HepG2 (cell line): ENCODE results near the gene HID1. TPM values are rescaled to one million over a fixed set of nuclear protein-coding genes. Genes with fewer than 3 reads are reported as not detected.

ENCODE experiments used
- FIP1L1 ChIP-seq: fragments of 200-400 bp; formaldehyde crosslinking; IDR thresholded peaks from 2 replicates; pipeline ENCODE4 v1.6.1; 2018; ENCODE audit warnings: low read depth, mild to moderate bottlenecking, low read length, moderate library complexity, borderline replicate concordance; ENCODE audit not compliant: insufficient read depth
- GATAD1 ChIP-seq: IDR thresholded peaks from 2 replicates; pipeline ENCODE4 v1.6.1; 2016; ENCODE audit warnings: missing genetic modification reagents, missing compliant biosample characterization
- JUN ChIP-seq: sonication (generic); formaldehyde crosslinking; IDR thresholded peaks from 2 replicates; pipeline ENCODE4 v1.4.0; 2020; ENCODE audit warnings: mild to moderate bottlenecking, missing genetic modification reagents
- NFE2L1 ChIP-seq: sonication (generic); formaldehyde crosslinking; IDR thresholded peaks from 2 replicates; pipeline ENCODE4 v1.4.0; 2020; ENCODE audit warnings: missing genetic modification reagents, mild to moderate bottlenecking, borderline replicate concordance
- SMYD3 ChIP-seq: sonication (generic); formaldehyde crosslinking; IDR thresholded peaks from 2 replicates; pipeline ENCODE4 v1.8.1; 2023; ENCODE audit warnings: mild to moderate bottlenecking, missing genetic modification reagents
- SOX5 ChIP-seq: IDR thresholded peaks from 2 replicates; pipeline ENCODE4 v1.6.1; 2016; ENCODE audit warnings: borderline replicate concordance
- YEATS2 ChIP-seq: sonication (generic); formaldehyde crosslinking; IDR thresholded peaks from 2 replicates; pipeline ENCODE4 v1.4.0; 2020; ENCODE audit warnings: missing genetic modification reagents, borderline replicate concordance
- ZNF546 ChIP-seq: sonication (generic); formaldehyde crosslinking; conservative IDR thresholded peaks from 2 replicates; pipeline ENCODE4 v1.8.1; 2023; ENCODE audit warnings: mild to moderate bottlenecking, missing genetic modification reagents
- polyA plus RNA-seq, 8 experiments: library from polyadenylated mRNA; depleted of rRNA in 3 of 8; stranded (reverse) in 7 of 8; unstranded in 1 of 8; fragments of >200 nt; fragmentation: Illumina TruSeq in 4 of 8; extraction: Trizol in 4 of 8; gene quantifications; 2 replicates each; pipeline versions ENCODE4 v1.2.1 to v1.2.3, GENCODE V29; 2011 to 2016; ENCODE audit warnings: low read depth in 4 of 8, missing spikeins in 1 of 8, mixed read lengths in 1 of 8; ENCODE audit not compliant: insufficient read depth in 1 of 8
- total RNA-seq, 5 experiments: library from RNA; depleted of rRNA; stranded (reverse); fragments of >200 nt; fragmentation: Illumina TruSeq; extraction: Trizol; gene quantifications; 2 replicates each; pipeline ENCODE4 v1.2.3, GENCODE V29; 2016; ENCODE audit warnings: low read depth in 1 of 5
- TF ChIP-seq, protein P1 (sequence below): sonication (generic); formaldehyde crosslinking; IDR thresholded peaks from 2 replicates; pipeline ENCODE4 v1.5.0; 2020; ENCODE audit warnings: missing genetic modification reagents
- TF ChIP-seq, protein P2 (sequence below): sonication (generic); formaldehyde crosslinking; IDR thresholded peaks from 2 replicates; pipeline ENCODE4 v1.5.0; 2020; ENCODE audit warnings: missing genetic modification reagents, mild to moderate bottlenecking, borderline replicate concordance
- TF ChIP-seq, protein P3 (sequence below): IDR thresholded peaks from 2 replicates; pipeline ENCODE4 v1.6.1; 2016; ENCODE audit warnings: low read depth, borderline replicate concordance
- TF ChIP-seq, protein P4 (sequence below): IDR thresholded peaks from 2 replicates; pipeline ENCODE4 v1.6.1; 2016; ENCODE audit warnings: missing biosample characterization, missing genetic modification reagents, low read depth
- TF ChIP-seq, protein P5 (sequence below): sonication (generic); formaldehyde crosslinking; IDR thresholded peaks from 2 replicates; pipeline ENCODE4 v1.4.0; 2020; ENCODE audit warnings: mild to moderate bottlenecking, missing genetic modification reagents
- TF ChIP-seq, protein P6 (sequence below): IDR thresholded peaks from 2 replicates; pipeline ENCODE4 v1.4.0; 2020; ENCODE audit warnings: mild to moderate bottlenecking, missing genetic modification reagents

HID1 gene
- total and polyA plus RNA-seq, 2 of the 13 experiments (the other 11 are each of a cell fraction or from before 2014, with no cell fraction given), result 2.1 to 10.6 TPM

DNA sequence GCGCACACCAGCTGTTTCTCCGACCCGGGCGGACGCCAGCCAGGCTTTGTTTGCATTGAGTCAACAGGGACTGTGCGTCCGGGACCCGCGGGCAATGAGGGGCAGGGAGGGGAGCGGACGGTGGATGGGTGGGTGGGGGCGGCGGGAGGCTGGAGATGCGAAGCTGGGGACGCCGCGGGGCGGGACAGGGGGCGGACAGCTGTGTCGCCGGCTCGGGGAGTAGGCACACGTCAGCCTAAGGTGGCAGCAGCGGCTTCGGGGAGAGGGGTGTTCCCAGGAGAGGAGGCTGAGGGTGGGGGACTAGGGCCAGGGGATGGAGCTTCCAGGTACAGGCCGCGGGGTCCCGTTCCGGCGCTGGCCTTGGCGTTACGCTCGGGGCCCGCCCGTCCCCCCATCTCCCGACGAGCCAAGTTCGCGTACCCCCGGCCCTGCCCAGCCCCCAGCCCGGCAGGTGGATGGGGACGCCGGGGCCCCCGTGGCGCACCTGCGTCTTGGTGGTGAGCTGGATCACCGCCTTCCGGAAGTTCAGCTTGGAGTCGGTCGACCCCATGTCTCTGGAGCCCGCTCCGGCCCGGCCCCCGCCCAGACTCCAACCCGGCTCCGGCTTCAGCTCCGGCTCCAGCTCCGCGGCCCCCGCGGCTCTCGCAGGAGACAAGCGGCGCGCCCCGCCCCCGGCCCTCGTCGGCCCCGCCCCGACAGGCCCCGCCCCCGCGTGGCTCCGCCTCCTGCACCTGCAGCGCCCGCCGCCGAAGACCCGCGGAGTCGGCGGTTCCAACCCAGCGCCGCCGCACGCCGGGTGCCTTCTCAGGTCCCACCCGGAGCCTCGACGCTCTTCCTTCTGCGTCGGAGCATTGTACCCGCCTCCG is at the start of gene HID1 (continued):
- TF ChIP-seq, protein P1, sequence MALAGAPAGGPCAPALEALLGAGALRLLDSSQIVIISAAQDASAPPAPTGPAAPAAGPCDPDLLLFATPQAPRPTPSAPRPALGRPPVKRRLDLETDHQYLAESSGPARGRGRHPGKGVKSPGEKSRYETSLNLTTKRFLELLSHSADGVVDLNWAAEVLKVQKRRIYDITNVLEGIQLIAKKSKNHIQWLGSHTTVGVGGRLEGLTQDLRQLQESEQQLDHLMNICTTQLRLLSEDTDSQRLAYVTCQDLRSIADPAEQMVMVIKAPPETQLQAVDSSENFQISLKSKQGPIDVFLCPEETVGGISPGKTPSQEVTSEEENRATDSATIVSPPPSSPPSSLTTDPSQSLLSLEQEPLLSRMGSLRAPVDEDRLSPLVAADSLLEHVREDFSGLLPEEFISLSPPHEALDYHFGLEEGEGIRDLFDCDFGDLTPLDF, result no peak
- TF ChIP-seq, protein P2, sequence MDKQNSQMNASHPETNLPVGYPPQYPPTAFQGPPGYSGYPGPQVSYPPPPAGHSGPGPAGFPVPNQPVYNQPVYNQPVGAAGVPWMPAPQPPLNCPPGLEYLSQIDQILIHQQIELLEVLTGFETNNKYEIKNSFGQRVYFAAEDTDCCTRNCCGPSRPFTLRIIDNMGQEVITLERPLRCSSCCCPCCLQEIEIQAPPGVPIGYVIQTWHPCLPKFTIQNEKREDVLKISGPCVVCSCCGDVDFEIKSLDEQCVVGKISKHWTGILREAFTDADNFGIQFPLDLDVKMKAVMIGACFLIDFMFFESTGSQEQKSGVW (CRISPR knock-in tag), result no peak
- TF ChIP-seq, protein P3, sequence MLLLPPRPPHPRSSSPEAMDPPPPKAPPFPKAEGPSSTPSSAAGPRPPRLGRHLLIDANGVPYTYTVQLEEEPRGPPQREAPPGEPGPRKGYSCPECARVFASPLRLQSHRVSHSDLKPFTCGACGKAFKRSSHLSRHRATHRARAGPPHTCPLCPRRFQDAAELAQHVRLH, result 0 out of 2 replicates have a peak, but pooled peaks have one; percentile 16
- TF ChIP-seq NFE2L1 (no peak), FIP1L1 (no peak), YEATS2 (CRISPR knock-in tag) (peak; percentile 43; the same call in 1 of the 2 replicates), JUN (no peak), ZNF546 (no peak; the same call in 1 of the 2 replicates), GATAD1 (CRISPR knock-in tag) (peak; percentile 60), SMYD3 (CRISPR knock-in tag) (no peak), SOX5 (CRISPR knock-in tag) (peak; percentile 59; the same call in 1 of the 2 replicates)
- TF ChIP-seq, protein P4, sequence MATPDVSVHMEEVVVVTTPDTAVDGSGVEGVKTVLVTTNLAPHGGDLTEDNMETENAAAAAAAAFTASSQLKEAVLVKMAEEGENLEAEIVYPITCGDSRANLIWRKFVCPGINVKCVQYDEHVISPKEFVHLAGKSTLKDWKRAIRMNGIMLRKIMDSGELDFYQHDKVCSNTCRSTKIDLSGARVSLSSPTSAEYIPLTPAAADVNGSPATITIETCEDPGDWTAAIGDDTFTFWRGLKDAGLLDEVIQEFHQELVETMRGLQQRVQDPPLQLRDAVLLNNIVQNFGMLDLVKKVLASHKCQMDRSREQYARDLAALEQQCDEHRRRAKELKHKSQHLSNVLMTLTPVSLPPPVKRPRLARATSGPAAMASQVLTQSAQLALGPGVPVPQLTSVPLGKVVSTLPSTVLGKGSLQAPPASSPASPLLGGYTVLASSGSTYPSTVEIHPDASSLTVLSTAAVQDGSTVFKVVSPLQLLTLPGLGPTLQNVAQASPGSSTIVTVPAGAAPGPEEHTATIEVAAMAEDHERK (CRISPR knock-in tag), result no peak
- TF ChIP-seq, protein P5, sequence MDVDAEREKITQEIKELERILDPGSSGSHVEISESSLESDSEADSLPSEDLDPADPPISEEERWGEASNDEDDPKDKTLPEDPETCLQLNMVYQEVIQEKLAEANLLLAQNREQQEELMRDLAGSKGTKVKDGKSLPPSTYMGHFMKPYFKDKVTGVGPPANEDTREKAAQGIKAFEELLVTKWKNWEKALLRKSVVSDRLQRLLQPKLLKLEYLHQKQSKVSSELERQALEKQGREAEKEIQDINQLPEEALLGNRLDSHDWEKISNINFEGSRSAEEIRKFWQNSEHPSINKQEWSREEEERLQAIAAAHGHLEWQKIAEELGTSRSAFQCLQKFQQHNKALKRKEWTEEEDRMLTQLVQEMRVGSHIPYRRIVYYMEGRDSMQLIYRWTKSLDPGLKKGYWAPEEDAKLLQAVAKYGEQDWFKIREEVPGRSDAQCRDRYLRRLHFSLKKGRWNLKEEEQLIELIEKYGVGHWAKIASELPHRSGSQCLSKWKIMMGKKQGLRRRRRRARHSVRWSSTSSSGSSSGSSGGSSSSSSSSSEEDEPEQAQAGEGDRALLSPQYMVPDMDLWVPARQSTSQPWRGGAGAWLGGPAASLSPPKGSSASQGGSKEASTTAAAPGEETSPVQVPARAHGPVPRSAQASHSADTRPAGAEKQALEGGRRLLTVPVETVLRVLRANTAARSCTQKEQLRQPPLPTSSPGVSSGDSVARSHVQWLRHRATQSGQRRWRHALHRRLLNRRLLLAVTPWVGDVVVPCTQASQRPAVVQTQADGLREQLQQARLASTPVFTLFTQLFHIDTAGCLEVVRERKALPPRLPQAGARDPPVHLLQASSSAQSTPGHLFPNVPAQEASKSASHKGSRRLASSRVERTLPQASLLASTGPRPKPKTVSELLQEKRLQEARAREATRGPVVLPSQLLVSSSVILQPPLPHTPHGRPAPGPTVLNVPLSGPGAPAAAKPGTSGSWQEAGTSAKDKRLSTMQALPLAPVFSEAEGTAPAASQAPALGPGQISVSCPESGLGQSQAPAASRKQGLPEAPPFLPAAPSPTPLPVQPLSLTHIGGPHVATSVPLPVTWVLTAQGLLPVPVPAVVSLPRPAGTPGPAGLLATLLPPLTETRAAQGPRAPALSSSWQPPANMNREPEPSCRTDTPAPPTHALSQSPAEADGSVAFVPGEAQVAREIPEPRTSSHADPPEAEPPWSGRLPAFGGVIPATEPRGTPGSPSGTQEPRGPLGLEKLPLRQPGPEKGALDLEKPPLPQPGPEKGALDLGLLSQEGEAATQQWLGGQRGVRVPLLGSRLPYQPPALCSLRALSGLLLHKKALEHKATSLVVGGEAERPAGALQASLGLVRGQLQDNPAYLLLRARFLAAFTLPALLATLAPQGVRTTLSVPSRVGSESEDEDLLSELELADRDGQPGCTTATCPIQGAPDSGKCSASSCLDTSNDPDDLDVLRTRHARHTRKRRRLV (CRISPR knock-in tag), result no peak
- TF ChIP-seq, protein P6, sequence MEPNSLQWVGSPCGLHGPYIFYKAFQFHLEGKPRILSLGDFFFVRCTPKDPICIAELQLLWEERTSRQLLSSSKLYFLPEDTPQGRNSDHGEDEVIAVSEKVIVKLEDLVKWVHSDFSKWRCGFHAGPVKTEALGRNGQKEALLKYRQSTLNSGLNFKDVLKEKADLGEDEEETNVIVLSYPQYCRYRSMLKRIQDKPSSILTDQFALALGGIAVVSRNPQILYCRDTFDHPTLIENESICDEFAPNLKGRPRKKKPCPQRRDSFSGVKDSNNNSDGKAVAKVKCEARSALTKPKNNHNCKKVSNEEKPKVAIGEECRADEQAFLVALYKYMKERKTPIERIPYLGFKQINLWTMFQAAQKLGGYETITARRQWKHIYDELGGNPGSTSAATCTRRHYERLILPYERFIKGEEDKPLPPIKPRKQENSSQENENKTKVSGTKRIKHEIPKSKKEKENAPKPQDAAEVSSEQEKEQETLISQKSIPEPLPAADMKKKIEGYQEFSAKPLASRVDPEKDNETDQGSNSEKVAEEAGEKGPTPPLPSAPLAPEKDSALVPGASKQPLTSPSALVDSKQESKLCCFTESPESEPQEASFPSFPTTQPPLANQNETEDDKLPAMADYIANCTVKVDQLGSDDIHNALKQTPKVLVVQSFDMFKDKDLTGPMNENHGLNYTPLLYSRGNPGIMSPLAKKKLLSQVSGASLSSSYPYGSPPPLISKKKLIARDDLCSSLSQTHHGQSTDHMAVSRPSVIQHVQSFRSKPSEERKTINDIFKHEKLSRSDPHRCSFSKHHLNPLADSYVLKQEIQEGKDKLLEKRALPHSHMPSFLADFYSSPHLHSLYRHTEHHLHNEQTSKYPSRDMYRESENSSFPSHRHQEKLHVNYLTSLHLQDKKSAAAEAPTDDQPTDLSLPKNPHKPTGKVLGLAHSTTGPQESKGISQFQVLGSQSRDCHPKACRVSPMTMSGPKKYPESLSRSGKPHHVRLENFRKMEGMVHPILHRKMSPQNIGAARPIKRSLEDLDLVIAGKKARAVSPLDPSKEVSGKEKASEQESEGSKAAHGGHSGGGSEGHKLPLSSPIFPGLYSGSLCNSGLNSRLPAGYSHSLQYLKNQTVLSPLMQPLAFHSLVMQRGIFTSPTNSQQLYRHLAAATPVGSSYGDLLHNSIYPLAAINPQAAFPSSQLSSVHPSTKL (CRISPR knock-in tag), result peak; percentile 52; the same call in 1 of the 2 replicates
